DMS53 (cell line): ENCODE results near the gene TRAK1.
"Not testable (repeated sequence)": the region's sequence is repeated elsewhere in the genome, so short reads cannot be mapped to it uniquely, and the experiment has no call there.

ENCODE experiments used
- DNase-seq: peaks from one replicate; lab custom pipeline; 2025; lab: John Stamatoyannopoulos, UW

TRAK1 gene

DNA sequence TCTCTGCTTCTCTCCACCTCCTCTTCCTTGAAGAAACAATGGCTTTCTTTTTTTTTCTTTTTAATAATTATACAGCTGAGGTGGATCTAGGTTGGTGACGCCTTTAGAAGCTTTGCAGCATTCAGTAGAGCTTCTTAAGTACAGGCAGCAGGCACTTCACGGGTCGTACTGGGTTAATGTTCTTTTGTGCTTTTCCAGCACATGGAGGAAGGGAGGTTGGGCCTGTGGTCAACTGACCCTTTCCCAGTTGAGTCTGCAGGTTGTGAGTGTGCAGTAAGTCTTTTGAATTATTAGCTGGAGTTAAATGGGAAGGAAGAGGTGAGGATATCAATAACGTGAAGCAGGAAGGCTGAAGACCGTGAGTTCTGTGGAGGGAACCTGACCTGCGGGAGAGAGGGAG, 7.0 kb downstream of the TRAK1 start:
- DNase-seq, result no peak

DNA sequence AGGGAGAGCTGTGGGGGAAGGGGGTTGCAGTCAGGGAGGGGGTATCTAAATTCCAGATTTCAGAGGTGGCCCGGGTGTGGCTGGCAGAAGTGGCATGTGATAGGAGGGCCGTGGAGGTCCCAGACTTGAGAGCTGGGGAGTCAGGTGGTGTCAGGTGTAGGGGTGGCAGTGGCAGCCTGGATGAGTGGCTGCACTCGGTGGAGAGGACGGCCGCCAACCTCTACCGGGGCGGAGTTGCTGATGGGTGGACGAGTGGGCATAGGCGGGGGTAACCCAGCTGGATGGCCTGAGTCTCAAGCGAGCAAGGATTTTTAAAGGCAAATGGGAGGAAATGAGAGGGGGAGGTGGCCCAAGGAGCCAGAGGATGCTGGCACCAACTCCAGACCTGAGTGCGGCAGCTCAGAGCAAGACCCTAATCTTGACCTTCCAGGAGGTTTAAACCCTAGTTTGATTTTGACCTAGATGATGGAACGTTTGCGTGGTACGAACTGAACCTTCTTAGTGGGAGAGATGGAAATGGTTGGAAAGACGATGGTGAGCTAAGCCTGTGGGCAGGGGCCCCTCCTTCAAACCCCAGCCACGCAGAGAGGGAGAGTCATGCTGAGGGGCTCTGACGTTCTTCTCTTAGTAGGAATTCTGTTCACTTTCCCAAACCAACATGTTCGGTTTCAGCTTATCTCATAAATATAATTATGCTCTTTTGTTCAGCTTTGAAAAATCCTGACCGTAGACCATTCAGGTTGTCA, 8.0 kb downstream of the TRAK1 start:
- no peak for DNase-seq

- DNase-seq, result no peak
Observed at GRCh38 chr3:42101048-42101447, 9.9 kb downstream of the TRAK1 start.

DNA sequence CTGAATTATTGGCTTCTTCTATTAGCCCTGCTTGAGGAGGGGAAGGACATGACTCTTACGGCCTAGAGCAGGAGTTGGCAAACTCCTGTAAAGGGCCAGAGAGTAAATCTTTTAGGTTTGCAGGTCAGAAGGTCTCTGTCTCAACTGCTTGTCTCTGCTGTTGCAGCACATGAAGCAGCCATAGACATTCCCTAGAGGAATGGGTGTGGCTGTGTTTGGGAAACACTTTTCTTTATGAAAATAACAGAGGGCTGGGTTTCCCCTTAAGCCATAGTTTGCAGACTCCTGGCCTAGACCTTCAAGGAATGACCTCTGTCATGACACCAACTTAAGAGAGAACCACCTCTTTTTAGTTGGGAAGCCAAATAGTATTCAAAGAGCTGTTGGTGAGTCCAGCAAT, 10.3 kb downstream of the TRAK1 start:
- no peak for DNase-seq

GRCh38 chr3:42102571-42102970, 11.4 kb downstream of the TRAK1 start:
- DNase-seq, result no peak

DNA sequence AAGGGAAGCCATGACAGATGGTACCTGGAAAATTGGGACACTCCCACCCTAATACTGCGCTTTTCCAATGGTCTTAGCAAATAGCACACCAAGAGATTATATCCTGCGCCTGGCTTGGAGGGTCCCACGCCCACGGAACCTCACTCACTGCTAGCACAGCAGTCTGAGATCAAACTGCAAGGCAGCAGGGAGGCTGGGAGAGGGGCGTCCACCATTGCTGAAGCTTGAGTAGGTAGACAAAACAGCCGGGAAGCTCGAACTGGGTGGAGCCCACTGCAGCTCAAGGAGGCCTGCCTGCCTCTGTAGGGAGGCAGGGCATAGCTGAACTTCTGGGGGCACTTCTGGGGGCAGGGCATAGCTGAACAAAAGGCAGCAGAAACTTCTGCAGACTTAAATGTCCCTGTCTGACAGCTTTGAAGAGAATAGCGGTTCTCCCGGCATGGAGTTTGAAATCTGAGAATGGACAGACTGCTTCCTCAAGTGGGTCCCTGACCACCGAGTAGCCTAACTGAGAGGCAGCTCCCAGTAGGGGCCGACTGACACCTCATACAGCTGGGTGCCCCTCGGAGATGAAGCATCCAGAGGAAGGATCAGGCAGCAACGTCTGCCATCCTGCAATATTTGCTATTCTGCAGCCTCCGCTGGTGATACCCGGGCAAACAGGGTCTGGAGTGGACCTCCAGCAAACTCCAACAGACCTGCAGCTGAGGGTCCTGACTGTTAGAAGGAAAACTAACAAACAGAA, 12.9 kb downstream of the TRAK1 start:
- not testable (repeated sequence) for DNase-seq

DNA sequence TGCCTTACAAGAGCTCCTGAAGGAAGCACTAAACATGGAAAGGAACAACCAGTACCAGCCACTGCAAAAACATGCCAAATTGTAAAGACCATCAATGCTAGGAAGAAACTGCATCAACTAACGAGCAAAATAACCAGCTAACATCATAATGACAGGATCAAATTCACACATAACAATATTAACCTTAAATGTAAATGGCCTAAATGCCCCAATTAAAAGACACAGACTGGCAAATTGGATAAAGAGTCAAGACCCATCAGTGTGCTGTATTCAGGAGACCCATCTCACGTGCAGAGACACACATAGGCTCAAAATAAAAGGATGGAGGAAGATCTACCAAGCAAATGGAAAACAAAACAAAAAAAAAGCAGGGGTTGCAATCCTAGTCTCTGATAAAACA, 14.8 kb downstream of the TRAK1 start:
- DNase-seq, result not testable (repeated sequence)

DNA sequence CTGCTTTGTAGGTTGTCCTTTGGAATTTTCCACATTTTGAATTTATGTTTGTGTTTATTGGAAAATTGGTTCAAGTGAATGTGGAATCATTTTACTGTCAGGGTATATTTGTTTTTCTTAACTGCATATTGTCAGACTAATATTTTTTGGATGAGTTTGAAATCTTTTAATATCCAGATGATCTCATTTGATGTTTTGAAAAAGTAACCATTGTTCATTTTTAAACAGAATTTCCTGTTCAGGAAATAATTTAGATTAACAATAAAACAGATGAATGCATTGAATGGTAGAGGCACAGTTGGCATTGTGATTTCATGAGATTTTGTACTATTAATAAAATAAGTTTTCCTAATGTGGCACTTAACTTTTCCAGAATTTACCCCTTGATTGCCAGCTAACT, 15.5 kb downstream of the TRAK1 start:
- no peak for DNase-seq

- DNase-seq, result no peak
Observed at GRCh38 chr3:42110631-42111030, 19.5 kb downstream of the TRAK1 start.

GRCh38 chr3:42114130-42114725, 23.1 kb downstream of the TRAK1 start:
- no peak for DNase-seq

DNA sequence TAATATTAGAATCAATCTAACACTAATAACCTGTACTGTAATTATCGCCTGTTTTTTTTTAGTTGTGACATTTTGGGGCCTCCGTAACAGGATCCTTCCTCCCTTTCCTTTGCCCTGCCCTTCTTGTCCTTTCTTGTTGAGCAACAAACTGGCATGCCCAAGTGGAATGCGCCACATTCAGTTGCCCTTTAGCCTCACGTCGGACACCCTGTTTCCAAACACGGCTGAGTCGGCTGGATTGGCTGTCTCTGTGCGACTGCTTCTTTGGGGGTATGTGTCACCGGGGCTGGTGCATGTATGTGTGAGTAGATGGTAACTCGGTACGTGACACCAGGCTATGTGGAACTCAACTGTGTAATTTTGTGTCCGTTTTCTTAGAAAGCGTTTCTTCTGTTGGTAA, 24.1 kb downstream of the TRAK1 start:
- no peak for DNase-seq

DNA sequence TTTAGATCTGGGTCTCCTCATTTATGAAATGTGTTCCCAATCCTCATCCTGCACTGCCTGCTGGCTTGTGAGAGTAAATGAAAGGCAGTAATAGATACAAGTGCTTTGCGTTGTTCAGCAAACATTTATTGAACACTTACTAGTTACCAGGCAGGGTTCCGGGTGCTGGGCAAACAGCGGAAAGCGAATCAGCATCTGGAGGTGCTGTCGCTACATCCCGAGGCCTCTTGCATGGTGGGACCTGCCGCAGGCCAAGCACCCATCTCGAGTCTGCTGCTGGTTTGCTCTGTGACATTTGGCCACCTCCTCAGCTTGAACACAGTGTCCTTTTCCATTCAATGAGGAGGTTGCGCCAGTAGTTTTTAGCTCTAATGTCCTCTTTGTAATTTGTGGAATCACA, 24.8 kb downstream of the TRAK1 start:
- no peak for DNase-seq

DNA sequence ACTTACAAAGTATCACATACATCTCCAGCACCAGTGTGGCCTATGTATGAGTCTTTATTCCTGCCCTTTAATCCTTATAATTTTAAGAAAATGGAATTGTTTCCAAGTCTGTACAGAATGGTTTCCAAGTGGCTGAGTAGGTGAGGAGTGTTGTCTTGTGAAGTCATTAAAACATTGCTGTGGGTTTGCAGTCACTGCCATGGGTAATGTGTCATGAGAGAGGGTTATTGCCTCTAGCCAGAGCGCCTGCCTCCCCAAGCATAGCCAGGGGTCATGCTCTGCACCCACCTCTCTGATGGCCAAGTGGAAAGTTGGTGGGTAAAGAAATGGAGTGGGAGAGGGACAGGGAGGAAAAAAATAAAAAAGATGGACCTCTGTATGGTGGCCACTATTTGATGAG, 25.3 kb downstream of the TRAK1 start:
- DNase-seq, result no peak

DNA sequence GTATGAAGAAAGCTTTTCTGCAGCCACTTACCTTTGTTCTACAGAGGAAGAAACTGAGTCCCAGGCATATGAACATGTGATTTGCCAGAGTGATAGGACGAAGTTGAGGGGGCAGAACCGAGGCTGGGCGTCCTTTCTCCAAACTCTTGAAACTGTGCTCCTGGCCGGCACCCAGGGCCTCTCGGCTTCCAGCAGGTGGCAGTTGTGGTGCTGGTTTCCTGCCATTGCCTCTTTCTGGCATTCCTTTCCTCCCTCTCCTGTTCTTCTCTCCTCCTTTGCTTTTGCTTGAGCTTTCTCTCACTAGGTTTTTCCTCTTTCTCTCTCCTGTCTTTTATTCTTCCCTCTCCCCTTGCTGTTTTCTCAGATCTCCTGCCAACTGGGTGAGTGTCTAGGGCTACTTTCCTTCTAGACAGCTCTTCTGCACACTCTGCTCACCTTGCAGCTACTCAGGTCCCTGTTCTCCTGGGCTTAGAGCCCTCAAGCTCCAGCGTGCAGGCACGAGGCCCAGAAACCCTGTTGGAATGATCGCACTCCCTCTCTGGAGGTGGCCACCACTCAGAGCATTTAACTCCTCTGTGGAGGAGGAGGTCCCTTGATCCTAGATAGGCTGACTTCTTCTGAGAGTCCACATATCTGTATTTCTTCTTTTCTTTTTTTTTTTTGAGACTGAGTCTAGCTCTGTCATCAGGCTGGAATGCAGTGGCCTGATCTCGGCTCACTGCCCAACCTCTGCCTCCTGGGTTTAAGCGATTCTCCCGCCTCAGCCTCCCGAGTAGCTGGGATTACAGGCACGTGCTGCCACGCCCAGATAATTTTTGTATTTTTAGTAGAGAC, 26.2 kb downstream of the TRAK1 start:
- peak; percentile 13 for DNase-seq

DNA sequence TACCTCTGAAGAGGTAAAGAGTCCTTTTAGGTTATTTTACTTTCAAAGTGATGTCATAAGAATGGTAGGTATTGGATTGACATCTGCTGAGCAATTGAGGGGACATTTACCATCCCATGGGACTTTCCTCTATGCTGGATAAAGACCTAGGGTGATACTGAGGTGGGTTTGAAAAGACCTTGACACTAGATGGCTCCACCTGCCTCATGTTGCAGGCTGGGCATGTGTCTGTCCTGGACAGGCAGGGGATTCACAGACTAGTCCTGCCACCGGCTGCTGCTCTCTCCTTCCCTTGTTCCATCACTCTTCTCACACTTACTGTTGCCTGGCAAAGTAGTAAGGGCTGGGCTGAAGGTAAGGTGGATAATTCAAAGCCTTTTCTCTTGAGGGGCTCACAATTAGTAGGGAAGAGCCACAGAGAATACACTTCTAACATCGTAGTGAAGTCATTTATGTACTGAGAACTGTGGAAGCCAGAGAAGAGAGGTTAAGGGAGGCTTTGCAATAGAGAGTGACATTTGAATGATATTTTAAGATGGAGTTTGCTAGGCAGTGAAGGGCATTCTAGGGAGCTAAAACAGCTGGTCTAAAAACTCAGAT, 27.7 kb downstream of the TRAK1 start:
- DNase-seq, result peak; percentile 65

DNA sequence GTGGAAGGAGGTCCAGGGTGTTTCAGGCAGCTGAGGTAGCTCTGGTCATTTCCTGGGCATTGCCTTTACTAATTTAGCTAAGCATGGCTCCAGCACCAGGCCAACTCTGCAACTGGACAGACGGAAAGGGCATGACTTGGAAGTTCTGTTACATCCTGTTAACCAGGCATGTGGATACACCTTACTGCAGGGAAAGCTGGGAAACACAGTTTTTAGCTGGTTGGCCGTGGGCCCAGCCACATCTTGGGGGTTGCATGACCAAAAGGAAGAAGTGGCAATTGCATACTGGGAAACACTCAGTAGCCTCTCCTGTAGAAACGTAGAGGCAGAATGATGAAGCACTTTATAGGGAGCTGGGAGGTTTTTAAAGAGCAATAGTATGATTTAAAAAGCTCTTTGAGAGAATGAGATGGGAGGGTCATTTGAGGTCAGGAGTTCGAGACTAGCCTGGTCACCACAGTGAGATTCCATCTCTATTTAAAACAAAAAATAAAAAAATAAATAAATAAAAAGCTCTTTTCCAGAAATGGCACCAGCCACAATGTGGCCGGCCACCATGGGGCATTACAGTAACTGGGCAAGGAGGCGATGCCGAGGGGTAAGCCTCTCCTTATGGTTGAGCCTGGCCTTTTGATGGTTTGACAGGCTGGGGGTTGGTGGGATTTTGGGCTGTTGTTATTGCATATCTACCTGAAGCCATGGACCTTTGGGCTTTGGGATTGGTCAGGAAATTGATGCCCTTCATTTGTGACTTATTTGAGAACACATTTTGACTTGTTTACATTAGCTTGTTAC, 28.6 kb downstream of the TRAK1 start:
- DNase-seq, result no peak

DNA sequence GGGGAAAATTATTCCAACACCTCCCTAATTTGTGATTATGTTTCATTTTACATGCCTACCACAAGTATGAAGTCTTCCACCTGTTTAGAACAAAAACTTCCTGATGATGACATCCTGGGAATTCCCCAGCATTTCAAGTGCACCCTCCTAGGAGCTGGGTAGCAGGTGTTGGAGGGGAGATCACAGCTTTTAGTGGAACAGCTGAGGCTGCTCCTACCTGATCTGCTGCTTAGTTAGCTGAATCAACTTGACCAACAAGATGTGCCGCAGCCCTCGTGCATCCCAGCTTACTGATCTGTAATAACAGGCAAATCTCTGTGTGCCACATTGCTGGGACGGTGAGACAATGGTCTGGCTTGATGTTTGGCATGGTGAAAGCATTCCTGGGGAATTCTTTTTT, 29.7 kb downstream of the TRAK1 start:
- peak; percentile 71 for DNase-seq

- peak; percentile 3 for DNase-seq
Observed at GRCh38 chr3:42122261-42123011, 31.3 kb downstream of the TRAK1 start.

DNA sequence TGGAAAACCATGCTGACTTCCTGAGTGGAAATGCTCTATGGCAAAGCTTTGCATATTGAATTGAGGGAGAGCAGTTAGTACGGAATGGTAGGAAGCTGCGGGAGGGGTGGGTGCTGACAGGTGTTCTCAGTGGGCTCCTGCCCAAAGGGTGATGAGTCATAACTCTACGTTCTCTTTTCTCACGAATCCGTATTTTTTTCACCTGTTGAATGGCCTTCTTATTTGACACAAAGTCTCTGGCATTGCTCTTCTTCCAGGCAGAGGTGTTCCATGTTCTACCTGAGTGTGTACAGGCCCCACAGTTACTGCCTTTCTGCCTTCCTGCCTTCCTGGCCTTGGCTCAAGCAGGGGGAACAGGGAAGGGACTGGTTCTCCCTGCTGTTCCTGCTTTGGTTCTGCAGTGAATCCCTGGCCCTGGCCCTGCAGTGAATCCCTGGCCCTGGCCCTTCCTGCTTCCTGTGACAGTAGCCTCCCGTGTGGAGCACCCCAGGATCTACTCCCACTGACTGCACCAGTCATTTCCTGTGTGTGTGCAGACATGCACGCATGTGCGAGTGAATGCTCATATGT, 31.9 kb downstream of the TRAK1 start:
- peak; percentile 73 for DNase-seq
